HG02938 (cell line): ENCODE results near the gene HSBP1L1.
"Not testable (repeated sequence)": the region's sequence is repeated elsewhere in the genome, so short reads cannot be mapped to it uniquely, and the experiment has no call there.

Experiments
- ATAC-seq: cut with Tn5 transposase; IDR thresholded peaks from one replicate; pipeline ENCODE4 v1.9.1; 2021; ENCODE audit warnings: mild to moderate bottlenecking, moderate library complexity; ENCODE audit not compliant: unreplicated experiment

Gene HSBP1L1

DNA sequence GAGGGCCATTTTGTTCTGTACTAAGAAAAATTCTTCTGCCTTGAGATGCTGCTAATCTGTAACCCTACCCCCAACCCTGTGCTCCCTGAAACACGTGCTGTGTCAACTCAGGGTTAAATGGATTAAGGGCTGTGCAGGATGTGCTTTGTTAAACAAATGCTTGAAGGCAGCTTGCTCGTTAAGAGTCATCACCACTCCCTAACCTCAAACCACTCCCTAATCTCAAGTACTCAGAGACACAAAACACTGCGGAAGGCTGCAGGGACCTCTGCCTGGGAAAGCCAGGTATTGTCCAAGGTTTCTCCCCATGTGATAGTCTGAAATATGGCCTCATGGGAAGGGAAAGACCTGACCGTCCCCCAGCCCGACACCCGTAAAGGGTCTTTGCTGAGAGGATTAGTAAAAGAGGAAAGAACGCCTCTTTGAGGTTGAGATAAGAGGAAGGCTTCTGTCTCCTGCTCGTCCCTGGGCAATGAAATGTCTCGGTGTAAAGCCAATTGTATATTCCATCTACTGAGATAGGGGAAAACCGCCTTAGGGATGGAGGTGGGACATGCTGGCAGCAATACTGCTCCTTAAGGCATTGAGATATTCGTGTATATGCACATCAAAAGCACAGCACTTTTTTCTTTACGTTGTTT lies 4.2 kb upstream of the HSBP1L1 start:
- not testable (repeated sequence) for ATAC-seq

DNA sequence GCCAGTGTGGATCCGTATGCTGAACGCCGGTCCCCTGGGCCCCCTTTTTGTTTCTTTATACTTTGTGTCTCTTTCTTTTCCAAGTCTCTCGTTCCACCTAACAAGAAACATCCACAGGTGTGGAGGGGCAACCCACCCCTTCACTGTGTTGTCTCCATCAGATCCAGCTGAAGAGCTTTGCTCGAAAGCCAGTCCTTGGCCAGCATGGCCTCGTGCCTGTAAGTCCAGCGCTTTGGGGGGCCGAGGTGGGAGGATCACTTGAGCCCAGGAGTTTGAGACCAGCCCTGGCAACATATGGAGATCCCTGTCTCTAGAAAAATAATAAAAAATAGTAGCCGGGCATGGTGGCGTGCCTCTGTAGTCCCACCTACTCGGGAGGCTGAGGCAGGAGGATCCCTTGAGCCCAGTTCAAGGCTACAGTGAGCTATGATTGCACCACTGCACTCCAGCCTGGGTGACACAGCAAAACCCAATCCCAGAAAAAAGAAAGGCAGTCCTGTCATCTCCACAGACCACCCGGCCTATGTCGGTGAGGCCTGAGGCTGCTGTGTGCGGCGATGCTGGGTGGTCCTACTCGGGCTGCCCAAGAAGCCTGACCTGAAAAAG lies 3.4 kb upstream of the HSBP1L1 start:
- no peak for ATAC-seq

DNA sequence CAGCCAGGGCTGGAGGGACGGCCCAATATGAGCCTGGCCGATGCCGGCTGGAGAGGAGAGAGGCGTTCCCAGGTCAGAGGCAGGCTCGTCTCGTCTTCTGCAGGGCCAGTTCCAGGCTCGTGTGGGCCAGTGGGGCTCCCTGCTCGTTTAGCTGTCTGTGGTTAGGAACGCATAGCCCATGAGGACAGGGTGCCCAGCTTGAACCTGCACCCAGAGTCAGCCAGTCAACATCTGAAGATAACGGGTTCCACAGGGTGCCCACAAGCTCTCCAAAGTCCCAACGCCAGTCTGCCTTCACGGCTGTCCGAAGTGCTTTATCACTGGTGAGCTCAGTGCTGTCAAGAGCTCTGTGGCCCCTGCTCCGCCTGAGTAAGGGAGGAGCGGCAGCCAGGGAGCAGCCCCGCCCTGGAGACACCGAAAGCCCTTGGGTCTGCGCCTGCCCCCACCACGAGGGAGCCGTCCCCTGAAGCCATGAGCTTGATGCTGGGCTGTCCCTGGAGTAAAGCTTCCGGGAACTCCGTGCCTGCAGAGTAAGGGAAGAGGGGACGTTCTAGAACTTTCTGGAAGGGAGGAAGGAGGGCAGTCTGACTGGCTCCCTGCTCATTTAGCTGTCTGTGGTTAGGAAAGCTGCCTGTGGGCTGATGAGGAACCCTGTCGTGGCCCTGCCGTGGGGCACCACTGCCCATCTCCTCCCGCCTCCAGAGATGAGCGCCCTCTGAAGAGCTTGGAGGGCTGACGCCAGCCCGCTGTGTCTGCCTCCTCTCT lies 2.7 kb upstream of the HSBP1L1 start:
- ATAC-seq: no peak

DNA sequence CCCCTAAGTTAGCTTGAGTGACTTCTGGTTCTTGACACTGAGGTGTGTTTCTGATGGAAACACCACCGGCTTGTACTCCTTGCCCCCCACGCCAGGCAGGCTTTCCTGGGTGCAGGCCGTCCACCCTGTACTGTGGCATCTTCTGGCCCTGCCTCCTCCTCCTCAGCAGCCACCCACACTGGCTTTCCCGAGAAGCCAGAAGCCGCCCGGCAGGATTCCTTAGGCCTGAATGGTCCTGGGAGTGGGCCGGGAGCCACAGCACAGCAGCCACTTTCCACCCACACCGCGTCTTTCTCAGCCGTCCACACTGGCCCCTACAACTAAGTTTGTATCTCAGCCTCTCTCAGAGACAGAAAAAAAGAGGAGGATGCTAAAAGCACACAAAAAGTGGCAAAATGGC lies 2.1 kb upstream of the HSBP1L1 start:
- ATAC-seq: no peak

DNA sequence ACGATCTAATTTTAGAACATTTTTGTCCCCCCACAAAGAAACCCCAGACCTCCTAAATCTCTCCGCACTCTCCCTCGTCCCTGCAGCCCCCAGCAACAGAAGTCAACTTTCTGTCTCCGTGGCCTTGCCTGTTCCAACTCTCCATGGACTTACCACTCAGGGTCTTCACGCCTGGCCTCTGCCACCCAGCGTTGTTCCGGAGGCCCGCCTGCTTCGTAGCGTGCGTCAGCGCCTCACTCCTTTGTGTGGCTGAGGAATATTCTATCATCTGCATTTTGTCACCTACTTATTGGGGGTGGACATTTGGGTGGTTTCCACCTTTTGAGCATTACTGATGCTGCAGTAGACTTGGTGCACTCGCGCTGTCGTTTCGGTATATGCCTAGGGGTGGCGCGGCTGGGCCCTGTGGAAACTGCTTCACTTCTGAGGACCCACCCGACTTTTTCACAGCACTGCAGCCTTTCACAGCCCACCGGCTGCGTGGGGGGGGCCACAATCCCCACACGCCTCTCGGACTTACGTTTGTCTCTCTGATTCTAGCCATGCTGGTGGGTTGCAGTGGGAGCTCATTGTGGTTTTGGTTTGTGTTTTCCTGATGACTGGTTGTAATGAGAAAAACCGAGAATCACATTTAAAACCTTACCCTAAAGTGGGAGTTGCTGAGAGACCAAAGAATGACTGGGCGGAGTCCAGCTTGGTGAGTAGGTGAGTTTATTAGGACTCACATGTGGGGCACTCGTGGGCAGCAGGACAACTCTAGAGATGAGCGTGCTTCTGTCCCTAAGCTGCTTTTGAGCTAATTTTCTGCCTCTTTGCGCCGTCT lies 1.4 kb upstream of the HSBP1L1 start:
- ATAC-seq: peak; percentile 70

DNA sequence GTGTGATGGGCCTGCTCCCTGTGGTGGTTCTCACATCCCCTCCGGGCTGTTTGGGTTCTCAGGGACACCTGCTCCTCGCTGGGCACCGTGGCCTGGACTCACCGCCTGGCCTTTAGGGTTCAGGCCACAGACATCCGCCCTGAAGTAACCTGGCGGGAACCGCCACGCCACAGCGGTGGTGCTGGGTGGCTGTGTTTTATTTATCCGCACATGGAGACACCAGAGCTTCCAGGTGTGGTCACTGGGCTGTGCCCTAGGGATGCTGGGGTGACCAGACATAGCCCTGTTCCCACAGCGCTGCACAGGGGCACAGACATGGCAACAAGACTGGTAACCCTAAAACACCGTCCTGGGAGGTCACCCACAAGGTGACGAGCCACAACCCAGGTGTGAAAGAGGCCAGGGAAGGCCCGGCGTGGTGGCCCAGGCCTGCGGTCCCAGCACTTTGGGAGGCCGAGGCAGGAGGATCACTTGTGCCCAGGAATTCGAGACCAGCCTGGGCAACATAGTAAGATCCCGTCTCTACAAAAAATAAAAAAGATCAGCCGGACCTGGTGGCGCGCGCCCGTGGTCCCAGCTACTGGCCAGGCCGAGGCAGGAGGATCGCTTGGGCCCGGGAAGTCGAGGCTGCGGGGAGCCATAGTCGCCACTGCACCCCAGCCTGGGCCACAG lies 649 bp upstream of the HSBP1L1 start:
- no peak for ATAC-seq

DNA sequence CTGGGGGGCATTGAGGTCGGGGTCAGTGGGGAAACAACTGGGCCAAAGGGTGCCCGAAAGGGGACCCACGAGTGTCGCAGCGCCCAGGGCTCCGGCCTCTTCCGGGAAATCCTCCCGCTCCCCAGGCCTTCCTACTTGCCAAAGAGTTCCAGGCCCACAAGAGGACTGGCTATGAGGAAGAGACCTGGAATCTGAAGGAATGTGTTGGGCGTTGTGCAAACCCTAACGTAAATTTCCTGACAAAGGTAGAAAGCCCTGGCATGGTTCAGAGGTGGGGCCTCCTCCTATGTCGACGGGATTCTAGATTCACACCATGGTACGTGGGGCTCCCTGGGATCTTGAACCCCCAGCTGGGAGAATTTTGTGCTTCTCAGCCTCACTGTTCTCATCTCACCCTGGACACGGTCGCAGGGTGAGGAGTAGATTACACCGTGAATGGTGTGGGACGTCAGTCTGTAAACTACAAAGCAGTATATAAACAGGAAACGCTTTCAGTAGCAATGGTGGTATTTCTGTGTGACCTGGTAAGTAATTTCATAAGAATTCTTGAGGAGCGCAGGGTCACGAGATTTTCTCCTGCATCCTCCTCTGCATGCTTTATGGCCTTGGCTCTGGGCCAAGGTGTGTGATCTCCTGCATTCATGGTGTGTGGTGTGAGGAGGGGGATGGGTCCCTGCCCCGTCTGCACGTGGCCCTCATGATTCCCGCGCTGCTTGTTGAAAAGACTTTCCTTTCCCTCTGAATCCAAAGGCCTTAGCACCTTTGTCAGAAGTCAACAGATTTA lies 868 bp downstream of the HSBP1L1 start:
- ATAC-seq: no peak

DNA sequence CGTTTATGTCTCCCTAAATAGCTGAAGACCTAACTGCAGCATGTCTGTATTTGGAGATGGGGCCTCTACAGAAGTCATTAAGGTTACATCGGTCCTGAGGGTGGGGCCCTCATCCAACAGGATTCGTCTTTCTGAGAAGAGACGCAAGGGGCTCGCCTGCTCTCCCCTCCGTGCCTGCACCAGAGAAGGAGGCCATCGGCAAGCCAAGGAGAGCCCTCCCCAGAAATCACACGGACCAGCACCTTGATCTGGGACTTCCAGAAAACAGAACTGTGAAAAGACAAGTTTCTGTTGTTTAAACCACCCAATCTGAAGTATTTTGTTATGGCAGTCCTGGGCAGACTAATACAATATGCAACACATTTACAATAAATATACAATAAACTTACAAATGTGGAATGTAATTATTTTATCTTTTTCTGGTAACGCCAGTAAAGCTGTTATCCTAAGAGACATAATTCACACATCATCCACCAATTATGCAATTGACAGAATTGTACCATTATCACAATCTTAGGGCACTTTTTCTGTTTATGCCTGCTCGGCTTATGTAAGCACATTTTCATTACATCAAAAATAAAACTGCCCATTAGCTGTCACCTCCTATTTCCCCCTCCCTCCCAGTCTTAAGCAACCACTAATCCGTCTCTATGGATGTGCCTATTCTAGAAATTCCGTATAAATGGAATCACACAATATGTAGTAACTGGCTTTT lies 6.1 kb downstream of the HSBP1L1 start:
- ATAC-seq: no peak

DNA sequence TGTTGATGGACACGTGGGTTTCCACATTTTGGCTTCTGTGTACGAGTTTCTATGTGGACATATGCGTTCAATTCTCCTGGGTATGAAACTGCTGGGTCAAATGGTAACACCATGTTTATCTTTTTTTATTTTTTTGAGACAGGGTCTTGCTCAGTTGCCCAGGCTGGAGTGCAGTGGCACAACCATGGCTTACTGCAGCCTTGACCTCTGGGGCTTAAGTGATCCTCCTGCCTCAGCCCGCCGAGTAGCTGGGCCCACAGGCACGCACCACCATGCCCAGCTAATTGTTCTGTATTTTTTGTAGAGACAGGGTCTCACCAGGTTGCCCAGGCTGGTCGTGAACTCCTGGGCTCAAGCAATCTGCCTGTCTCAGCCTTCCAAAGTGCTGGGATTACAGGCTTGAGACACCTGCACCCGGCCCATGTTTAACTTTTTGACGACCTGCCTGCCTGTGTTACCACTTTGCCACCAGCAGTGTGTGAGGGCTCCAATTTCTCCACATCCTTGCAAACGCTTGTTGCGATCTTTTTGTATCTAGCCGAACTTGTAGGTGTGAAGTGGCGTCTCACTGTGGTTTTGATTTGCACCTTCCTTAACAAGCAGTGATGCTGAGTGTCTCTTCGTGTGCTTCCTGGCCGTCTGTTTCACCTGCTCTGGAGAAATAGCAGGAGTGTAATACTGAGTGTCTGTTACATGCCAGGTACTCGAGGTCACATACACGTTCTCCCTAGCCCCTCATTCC lies 6.9 kb downstream of the HSBP1L1 start:
- no peak for ATAC-seq

DNA sequence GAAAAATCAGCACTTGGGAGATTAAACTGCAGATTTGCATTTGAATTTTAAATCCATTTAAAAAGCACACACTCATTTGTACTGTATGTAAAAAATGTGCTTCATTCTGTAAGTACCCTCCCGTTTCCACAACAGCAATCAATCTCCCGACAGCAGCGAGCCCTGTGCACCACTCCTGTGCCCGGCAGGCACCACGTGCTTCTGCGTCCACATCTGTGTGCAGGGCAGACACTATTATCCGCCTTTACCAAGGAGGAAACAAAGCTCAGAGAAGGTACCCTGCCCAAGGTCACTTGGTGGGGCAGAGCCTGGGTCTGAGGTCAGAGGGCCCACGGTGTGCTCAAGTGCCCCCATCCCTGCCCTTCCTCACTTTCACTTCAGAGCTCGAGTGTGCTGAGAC lies 7.5 kb downstream of the HSBP1L1 start:
- ATAC-seq: no peak

DNA sequence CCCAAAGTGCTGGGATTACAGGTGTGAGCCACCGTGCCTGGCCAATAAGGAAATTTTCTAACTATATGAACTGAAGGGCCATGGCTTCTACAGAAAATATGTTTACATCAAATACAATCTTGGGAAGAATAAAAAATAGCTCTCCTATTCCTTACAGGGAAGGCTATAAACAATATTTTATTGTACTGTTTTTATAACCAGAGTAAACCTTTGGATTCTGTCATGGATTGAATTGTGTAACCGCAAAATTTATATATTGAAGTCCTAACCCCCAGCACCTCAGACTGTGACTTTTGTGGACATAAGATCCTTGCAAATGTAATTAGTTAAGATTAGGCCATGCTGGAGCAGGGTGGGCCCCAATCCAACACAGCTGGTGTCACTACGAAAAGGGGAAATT lies 8.3 kb downstream of the HSBP1L1 start:
- ATAC-seq: no peak

DNA sequence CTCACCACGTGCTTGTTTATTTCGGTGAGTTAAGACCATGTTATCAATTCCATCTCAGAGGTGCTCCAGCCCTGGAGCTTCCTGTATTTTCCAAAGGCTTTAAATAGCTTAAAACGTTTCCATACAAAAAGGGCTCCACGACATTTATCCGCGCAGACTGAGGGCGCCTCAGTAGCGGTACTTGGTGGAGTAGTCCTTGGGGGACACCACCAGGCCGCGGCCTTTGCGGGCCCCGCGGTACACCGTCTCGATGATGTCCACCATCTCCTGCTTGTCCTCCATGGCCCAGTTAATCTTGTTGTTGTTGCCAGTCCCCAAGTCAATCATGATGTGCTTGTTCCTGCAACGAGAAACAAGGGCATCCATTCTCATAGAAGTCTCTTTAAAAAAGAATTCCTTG lies 9.1 kb downstream of the HSBP1L1 start:
- ATAC-seq: no peak

DNA sequence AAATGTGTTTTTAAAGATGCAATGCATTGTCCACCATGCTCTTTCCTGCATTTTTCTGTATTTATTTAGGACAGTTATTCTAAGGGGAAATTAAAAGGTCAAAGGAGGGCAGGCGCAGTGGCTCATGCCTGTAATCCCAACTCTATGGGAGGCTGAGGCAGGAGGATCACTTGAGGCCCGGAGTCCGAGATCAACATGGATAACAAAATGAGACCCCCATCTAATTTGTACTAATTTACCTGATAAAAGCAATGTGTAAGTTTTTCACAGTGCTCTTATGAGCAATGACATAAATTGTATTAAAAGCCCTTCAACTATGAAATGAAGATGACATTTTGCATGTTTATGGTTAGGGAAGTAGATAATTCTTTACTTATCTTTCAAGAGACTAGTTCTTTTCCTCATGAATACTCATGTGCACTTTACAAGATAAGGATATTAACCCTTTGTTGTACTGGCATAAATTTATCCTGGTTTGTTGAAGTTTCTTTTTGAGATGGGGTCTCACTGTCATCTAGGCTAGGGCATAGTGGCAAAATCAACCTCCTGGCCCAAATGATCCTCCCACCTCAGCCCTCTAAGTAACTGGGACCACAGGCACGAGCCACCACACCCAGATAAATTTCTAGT lies 9.7 kb downstream of the HSBP1L1 start:
- no peak for ATAC-seq

DNA sequence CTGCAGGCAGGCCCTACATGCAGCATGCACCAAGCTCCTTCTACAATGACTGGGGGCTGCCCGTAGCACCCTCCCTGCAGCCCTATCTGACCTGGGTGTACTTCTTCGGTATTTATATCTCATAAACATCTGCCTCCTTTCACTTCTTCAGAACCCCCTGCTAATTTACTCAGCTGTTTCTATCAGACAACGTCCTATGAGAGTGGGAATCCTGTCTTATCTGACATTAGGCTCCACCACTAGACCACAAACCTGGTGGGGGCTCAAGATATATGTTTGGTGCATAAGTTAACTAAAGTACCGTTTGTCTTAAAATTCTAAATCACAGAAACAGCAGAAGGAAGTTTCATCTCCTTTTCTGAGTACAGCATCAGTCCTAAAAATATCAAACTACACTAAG lies 10.6 kb downstream of the HSBP1L1 start:
- no peak for ATAC-seq

DNA sequence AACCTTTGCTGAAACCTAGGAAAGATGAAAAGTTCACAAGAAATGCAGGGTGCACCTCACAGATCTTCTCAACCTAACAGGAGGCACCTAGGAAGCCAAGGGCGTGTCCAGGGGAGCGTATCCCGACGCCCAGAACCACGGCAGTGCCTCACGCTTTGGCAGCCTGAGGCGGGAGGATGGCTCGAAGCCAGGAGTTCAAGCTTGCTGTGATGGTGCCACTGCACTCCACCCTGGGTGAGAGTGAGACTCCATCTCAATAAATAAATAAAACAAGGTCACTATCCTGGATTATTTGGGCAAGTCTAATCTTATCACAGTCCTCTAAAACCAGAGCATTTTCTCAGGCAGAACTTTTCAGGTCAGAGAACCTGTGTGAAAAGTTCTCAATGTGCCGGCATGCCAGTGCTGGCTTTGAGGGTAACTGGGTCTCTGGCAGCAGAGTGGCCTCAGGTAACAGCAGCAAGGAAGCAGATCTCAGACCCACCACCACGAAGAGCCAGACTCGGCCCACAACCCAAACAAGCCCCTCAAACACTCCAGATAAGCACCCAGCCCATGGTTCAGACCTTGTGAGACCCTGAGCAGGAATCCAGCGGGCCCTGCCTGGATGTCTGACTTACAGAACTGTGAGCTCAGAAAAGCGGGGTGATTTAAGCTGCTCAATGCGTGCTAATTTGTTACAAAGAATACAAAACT lies 11.7 kb downstream of the HSBP1L1 start:
- no peak for ATAC-seq

DNA sequence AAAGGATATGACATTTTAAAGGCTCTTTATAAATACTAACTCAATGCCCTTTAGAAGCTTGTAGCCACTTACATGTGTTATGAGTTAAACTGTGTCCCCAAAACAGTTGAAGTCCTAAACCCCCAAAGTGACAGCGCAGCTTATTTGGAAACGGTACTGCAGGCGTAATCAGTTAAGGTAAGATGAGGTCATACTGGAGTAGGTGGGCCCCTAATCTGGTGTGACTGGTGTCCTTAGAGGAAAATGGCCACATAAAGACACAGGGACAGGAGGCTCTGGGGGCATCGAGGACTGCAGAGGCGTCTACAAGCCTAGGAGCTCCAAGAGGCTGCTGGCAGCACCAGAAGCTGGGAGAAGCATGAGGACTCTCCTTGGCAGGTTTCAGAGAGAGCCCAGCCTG lies 15.4 kb downstream of the HSBP1L1 start:
- ATAC-seq: no peak

DNA sequence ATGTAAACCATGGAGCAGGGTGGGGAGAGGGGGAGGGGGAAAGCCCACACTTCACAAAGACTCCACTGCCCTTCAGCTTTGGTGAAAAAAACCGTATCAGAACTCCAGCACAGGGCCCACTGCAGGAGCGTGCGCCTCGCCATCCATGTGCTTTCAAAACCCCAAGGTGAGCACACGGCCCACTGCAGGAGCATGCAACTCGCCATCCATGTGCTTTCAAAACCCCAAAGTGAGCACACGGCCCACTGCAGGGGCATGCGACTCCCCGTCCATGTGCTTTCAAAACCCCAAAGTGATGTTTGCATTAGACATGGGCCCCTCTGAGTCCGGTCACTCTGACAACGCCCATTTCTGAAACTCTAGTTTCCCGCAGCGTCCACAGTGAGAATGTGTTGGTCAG lies 16.1 kb downstream of the HSBP1L1 start:
- ATAC-seq: no peak

DNA sequence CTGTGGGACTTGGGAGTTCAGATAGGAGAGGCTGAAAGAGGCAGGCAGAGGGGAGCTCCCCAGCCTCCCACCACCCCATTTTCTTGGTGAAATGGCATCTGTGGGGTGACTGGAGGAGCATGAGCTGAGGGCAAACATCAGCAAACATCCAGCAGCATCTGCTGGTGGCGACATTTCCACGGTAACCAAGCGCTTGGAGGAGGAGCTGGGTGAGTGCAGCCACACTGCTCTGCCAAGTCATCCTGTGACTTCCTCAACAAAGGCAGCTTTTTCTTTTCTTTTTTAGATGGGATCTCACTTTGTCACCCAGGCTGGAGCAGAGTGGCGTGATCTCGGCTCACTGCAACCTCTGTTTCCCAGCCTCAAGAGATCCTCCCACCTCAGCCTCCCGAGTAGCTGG lies 18.3 kb downstream of the HSBP1L1 start:
- ATAC-seq: no peak
